GM21360 (cell line): ENCODE measurements around the gene PDCL2.
"Not testable (repeated sequence)": the region's sequence is repeated elsewhere in the genome, so short reads cannot be mapped to it uniquely, and the experiment has no call there.

ENCODE experiments used
- ATAC-seq: cut with Tn5 transposase; IDR thresholded peaks from one replicate; pipeline ENCODE4 v1.9.1; 2021; ENCODE audit warnings: mild to moderate bottlenecking, moderate library complexity; ENCODE audit not compliant: unreplicated experiment

PDCL2 gene

GRCh38 chr4:55592014-55592413, at the start of gene PDCL2:
TSS of gene PDCL2 (minus strand) at chr4:55592245. CDS start at chr4:55592109, 136 bp downstream.
- no peak for ATAC-seq

GRCh38 chr4:55637272-55637820, 45.3 kb upstream of the PDCL2 start:
- no peak for ATAC-seq

GRCh38 chr4:55636656-55636999, 44.6 kb upstream of the PDCL2 start:
- ATAC-seq, result no peak

GRCh38 chr4:55635741-55636655, 44.0 kb upstream of the PDCL2 start, which contains the start of gene NMU:
TSS of gene NMU (minus strand) at chr4:55636298. CDS start at chr4:55636192, 106 bp downstream.
- peak; percentile 74 for ATAC-seq

- ATAC-seq, result no peak
These were observed 43.2 kb upstream of the PDCL2 start for GRCh38 chr4:55635282-55635681.

GRCh38 chr4:55634417-55635128, 42.5 kb upstream of the PDCL2 start:
- ATAC-seq, result no peak

- ATAC-seq, result no peak
These were observed 41.9 kb upstream of the PDCL2 start for GRCh38 chr4:55633903-55634302.

GRCh38 chr4:55625835-55626234, 33.8 kb upstream of the PDCL2 start:
- no peak for ATAC-seq

GRCh38 chr4:55624063-55624462, 32.0 kb upstream of the PDCL2 start:
- not testable (repeated sequence) for ATAC-seq

- ATAC-seq, result no peak
These were observed 26.6 kb upstream of the PDCL2 start for GRCh38 chr4:55618546-55619143.

- peak; percentile 98 for ATAC-seq
These were observed 25.6 kb upstream of the PDCL2 start for GRCh38 chr4:55617587-55618197.

GRCh38 chr4:55615008-55615407, 23.0 kb upstream of the PDCL2 start:
- no peak for ATAC-seq

GRCh38 chr4:55613621-55614020, 21.6 kb upstream of the PDCL2 start:
- no peak for ATAC-seq

GRCh38 chr4:55612341-55612740, 20.3 kb upstream of the PDCL2 start:
- ATAC-seq, result no peak

GRCh38 chr4:55611358-55612059, 19.5 kb upstream of the PDCL2 start:
- no peak for ATAC-seq

GRCh38 chr4:55610381-55610780, 18.3 kb upstream of the PDCL2 start:
- no peak for ATAC-seq

- no peak for ATAC-seq
These were observed 17.4 kb upstream of the PDCL2 start for GRCh38 chr4:55609393-55609866.

GRCh38 chr4:55608591-55608990, 16.5 kb upstream of the PDCL2 start:
- ATAC-seq, result no peak

GRCh38 chr4:55604996-55605395, 13.0 kb upstream of the PDCL2 start:
- ATAC-seq, result no peak

GRCh38 chr4:55600640-55601039, 8.6 kb upstream of the PDCL2 start:
- no peak for ATAC-seq
